Lower leg skin (tissue), 3 donors: ENCODE measurements around the gene LAMC2.
"Not testable (repeated sequence)": the region's sequence is repeated elsewhere in the genome, so short reads cannot be mapped to it uniquely, and the experiment has no call there.

Experiments
- POLR2A ChIP-seq, 2 donors: fragments of 450-650 bp; IDR thresholded peaks; one replicate each; pipeline ENCODE4 v1.6.1; 2016 to 2017; ENCODE audit warnings: antibody characterized with exemption in 2 of 2, mild to moderate bottlenecking in 1 of 2, moderate library complexity in 1 of 2
- TF ChIP-seq, protein P1 (sequence below), 3 donors: fragments of 450-650 bp; IDR thresholded peaks; one replicate each; pipeline ENCODE4 v1.5.1; 2016; ENCODE audit warnings: antibody characterized with exemption in 3 of 3, mild to moderate bottlenecking in 3 of 3, moderate library complexity in 2 of 3

DNA sequence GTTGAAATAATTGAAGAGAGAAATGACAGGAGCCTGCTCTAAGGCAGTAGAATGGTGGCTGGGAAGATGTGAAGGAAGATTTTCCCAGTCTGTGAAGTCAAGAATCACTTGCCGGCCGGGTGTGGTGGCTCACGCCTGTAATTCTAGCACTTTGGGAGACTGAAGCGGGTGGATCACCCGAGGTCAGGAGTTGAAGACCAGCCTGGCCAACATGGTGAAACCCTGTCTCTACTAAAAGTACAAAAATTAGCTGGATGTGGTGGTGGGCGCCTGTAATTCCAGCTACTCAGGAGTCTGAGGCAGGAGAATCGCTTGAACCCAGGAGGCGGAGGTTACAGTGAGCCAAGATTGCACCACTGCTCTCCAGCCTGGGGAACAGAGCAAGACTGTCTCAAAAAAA is 54.8 kb downstream of the LAMC2 start:
- TF ChIP-seq POLR2A (IDR thresholded peaks at IDR 0.05): not testable (repeated sequence)
- TF ChIP-seq, protein P1, sequence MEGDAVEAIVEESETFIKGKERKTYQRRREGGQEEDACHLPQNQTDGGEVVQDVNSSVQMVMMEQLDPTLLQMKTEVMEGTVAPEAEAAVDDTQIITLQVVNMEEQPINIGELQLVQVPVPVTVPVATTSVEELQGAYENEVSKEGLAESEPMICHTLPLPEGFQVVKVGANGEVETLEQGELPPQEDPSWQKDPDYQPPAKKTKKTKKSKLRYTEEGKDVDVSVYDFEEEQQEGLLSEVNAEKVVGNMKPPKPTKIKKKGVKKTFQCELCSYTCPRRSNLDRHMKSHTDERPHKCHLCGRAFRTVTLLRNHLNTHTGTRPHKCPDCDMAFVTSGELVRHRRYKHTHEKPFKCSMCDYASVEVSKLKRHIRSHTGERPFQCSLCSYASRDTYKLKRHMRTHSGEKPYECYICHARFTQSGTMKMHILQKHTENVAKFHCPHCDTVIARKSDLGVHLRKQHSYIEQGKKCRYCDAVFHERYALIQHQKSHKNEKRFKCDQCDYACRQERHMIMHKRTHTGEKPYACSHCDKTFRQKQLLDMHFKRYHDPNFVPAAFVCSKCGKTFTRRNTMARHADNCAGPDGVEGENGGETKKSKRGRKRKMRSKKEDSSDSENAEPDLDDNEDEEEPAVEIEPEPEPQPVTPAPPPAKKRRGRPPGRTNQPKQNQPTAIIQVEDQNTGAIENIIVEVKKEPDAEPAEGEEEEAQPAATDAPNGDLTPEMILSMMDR (IDR thresholded peaks at IDR 0.05): not testable (repeated sequence)
